ENCODE results near the gene M1AP.

The M1AP gene

DNA sequence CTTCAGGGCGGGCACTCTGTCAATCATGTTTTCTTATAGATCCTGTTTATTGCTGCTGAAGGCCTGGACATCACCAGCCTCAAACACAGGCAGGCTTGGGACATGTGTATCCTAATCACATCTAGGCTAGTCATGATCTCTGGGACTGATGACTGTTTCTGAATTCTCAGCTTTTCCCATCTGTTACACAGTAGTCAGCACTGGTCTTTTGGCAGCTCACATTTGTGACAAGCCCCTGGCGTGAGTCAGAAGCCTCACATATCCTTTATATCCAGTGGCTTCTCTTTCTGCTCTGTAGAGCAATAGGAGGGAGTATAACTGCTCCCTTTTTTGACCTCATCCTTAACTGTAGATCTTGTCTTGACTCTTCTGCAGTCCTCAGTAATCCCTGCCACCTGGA is 10.4 kb upstream of the M1AP start:
- TF ChIP-seq TAF1 (IDR thresholded peaks at IDR 0.05; ENCODE audit: borderline replicate concordance, insufficient read depth, low read length) (no peak), SIN3A (IDR thresholded peaks at IDR 0.05; ENCODE audit: borderline replicate concordance, insufficient read depth, low read length) (no peak), POLR2AphosphoS5 (IDR thresholded peaks at IDR 0.05; ENCODE audit: low read depth, low read length) (no peak), FOXP2 (optimal IDR thresholded peaks at IDR 0.05; ENCODE audit: borderline replicate concordance, extremely low read depth, extremely low read length, insufficient read depth) (no peak)
- TF ChIP-seq, protein P1, sequence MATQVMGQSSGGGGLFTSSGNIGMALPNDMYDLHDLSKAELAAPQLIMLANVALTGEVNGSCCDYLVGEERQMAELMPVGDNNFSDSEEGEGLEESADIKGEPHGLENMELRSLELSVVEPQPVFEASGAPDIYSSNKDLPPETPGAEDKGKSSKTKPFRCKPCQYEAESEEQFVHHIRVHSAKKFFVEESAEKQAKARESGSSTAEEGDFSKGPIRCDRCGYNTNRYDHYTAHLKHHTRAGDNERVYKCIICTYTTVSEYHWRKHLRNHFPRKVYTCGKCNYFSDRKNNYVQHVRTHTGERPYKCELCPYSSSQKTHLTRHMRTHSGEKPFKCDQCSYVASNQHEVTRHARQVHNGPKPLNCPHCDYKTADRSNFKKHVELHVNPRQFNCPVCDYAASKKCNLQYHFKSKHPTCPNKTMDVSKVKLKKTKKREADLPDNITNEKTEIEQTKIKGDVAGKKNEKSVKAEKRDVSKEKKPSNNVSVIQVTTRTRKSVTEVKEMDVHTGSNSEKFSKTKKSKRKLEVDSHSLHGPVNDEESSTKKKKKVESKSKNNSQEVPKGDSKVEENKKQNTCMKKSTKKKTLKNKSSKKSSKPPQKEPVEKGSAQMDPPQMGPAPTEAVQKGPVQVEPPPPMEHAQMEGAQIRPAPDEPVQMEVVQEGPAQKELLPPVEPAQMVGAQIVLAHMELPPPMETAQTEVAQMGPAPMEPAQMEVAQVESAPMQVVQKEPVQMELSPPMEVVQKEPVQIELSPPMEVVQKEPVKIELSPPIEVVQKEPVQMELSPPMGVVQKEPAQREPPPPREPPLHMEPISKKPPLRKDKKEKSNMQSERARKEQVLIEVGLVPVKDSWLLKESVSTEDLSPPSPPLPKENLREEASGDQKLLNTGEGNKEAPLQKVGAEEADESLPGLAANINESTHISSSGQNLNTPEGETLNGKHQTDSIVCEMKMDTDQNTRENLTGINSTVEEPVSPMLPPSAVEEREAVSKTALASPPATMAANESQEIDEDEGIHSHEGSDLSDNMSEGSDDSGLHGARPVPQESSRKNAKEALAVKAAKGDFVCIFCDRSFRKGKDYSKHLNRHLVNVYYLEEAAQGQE (IDR thresholded peaks at IDR 0.05; ENCODE audit: insufficient read depth in 1 of 2, low read depth in 2 of 2, low read length in 2 of 2): no peak

DNA sequence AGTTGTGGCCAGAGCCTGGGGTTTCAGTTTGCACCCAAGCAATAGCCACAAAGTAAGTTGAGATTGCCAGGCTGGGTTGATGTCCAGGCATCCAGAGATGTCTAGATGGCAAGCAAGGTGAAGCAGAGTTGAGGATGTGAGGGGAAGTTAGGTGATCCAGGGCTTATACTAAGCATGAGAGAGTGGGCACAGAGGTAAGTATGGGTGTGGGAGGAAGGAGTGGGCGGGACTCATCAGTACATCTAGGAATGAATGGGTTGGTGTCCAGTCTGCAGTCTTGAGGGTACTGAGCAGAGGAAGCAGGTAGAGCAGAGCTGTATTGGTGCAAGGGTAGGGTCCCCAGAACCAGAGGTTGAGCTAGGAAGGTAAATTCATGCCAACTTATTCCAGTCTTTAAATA is 7.4 kb upstream of the M1AP start:
- TF ChIP-seq POLR2AphosphoS5 (IDR thresholded peaks at IDR 0.05; ENCODE audit: low read depth, low read length) (no peak), FOXP2 (optimal IDR thresholded peaks at IDR 0.05; ENCODE audit: borderline replicate concordance, extremely low read depth, extremely low read length, insufficient read depth) (no peak), TAF1 (IDR thresholded peaks at IDR 0.05; ENCODE audit: borderline replicate concordance, insufficient read depth, low read length) (no peak), SIN3A (IDR thresholded peaks at IDR 0.05; ENCODE audit: borderline replicate concordance, insufficient read depth, low read length) (no peak)
- TF ChIP-seq, protein P1 (IDR thresholded peaks at IDR 0.05; ENCODE audit: insufficient read depth in 1 of 2, low read depth in 2 of 2, low read length in 2 of 2): no peak

DNA sequence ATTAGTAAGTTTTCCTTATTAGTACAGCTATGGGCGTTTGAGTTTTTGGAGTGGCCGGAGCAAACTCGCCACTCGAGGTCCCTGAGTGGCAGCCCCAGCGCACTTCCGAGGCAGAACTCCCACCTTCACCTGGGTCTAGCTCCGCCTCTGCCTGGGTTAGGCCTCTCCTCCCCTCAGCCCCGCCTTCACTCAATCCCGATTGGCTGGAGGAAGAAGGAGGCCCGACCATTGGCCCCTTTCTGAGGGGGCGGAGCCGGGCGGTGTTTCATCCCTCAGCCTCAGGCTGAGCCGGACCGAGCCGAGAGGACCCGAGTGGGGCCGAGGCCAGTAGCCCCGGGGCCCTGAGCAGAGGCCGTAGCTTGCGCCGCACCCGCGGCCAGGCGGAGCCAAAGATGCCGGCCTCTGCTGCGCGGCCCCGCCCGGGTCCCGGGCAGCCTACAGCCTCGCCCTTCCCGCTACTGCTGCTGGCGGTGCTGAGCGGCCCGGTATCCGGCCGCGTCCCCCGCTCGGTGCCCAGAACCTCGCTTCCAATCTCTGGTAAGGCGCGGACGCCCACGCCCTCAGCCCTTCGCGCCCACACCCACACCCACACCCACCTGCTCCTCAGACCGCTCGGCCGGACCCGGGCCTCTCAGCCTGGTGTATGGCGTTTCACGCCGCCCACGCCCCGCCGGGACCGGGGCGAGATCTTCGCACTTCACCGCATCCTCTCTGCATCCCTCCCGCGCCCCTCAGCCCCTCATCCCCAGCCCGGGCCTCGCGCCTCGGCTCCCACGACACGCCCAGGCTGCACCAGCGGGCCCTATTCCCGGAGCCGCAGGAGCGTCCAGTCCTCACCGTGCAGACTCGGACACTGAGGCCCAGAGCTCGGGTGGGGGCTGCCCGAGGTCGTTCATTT is 6.1 kb upstream of the M1AP start, which contains the start of gene SEMA4F:
Gene SEMA4F, plus strand, starts transcription at position 263 of the 898 bp plus-strand sequence. Its CDS starts 130 bp downstream, at position 393.
- TF ChIP-seq SIN3A (IDR thresholded peaks at IDR 0.05; ENCODE audit: borderline replicate concordance, insufficient read depth, low read length) (no peak), FOXP2 (optimal IDR thresholded peaks at IDR 0.05; ENCODE audit: borderline replicate concordance, extremely low read depth, extremely low read length, insufficient read depth) (no peak), TAF1 (IDR thresholded peaks at IDR 0.05; ENCODE audit: borderline replicate concordance, insufficient read depth, low read length) (no peak), POLR2AphosphoS5 (IDR thresholded peaks at IDR 0.05; ENCODE audit: low read depth, low read length) (no peak)
- TF ChIP-seq, protein P1 (IDR thresholded peaks at IDR 0.05; ENCODE audit: insufficient read depth in 1 of 2, low read depth in 2 of 2, low read length in 2 of 2): no peak

DNA sequence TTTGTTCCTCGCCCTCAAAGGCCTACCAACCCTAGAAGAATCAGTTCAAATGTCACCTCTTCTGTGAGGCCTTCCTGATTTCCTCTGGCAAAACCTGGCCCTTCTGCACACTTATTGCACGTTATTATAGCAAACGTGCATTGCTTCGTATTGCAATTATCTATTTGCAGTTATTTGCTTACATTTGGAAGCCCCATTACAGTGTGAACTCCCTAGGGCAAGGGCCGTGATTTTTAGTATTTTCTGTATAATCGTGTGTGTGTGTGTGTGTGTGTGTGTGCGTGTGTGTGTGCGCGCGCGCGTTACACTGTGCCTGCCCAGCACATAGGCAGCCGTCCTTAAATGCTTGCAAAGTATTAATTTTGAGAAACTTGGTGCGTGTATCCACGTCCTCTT is 5.5 kb upstream of the M1AP start:
- TF ChIP-seq TAF1 (IDR thresholded peaks at IDR 0.05; ENCODE audit: borderline replicate concordance, insufficient read depth, low read length): no peak
- no peak for TF ChIP-seq FOXP2 (optimal IDR thresholded peaks at IDR 0.05; ENCODE audit: borderline replicate concordance, extremely low read depth, extremely low read length, insufficient read depth)
- no peak for TF ChIP-seq SIN3A (IDR thresholded peaks at IDR 0.05; ENCODE audit: borderline replicate concordance, insufficient read depth, low read length)
- TF ChIP-seq, protein P1 (IDR thresholded peaks at IDR 0.05; ENCODE audit: insufficient read depth in 1 of 2, low read depth in 2 of 2, low read length in 2 of 2): no peak
- TF ChIP-seq POLR2AphosphoS5 (IDR thresholded peaks at IDR 0.05; ENCODE audit: low read depth, low read length): no peak
